ENCODE data around the gene TOX2. TPM values are rescaled to one million over a fixed set of nuclear protein-coding genes. Genes with fewer than 3 reads are reported as not detected.

The TOX2 gene
- total RNA-seq, 1 experiment from 2014 or later = not detected

DNA sequence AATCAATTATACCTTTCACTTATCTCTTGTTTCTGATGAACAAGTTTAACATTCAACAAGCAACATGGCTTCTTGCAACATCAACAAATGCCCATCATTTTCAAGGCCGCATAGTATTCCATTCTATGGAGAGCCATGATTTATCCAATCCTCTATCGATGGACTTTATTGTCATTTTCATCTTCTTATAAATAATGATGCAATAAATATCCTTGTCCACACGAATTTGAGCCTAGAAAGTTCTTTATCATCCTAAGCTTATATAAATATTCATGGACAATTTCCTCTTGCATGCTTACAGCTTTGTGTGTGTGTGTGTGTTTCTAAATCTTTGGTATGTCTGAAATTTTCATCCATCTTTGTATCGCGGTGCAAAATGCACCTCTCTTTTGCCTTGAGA, 29.1 kb downstream of the TOX2 start:
- Mint-ChIP-seq H3K9me3 (ENCODE audit: low read depth, unreplicated experiment) (no peaks in the 10 kb centered on the region), H3K36me3 (ENCODE audit: insufficient read depth, unreplicated experiment) (peaks cover 5% of the 10 kb centered on the region), H3K4me1 (ENCODE audit: low read depth, unreplicated experiment) (peaks cover 35% of the 10 kb centered on the region), H3K27me3 (ENCODE audit: unreplicated experiment) (no peaks in the 10 kb centered on the region), H3K27ac (ENCODE audit: unreplicated experiment) (no peak overlapping the region), H3K4me3 (ENCODE audit: low read depth, unreplicated experiment) (no peak overlapping the region)
- BruUV-seq (replicated peaks) = no TSS peak
- no peak for DNase-seq
- intact Hi-C loops (cut with micrococcal nuclease; ENCODE audit: unreplicated experiment) = no loop called here
- TF ChIP-seq, protein P1, sequence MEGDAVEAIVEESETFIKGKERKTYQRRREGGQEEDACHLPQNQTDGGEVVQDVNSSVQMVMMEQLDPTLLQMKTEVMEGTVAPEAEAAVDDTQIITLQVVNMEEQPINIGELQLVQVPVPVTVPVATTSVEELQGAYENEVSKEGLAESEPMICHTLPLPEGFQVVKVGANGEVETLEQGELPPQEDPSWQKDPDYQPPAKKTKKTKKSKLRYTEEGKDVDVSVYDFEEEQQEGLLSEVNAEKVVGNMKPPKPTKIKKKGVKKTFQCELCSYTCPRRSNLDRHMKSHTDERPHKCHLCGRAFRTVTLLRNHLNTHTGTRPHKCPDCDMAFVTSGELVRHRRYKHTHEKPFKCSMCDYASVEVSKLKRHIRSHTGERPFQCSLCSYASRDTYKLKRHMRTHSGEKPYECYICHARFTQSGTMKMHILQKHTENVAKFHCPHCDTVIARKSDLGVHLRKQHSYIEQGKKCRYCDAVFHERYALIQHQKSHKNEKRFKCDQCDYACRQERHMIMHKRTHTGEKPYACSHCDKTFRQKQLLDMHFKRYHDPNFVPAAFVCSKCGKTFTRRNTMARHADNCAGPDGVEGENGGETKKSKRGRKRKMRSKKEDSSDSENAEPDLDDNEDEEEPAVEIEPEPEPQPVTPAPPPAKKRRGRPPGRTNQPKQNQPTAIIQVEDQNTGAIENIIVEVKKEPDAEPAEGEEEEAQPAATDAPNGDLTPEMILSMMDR (IDR thresholded peaks at IDR 0.05; ENCODE audit: unreplicated experiment) = no peak
- CTCF ChIA-PET = no interaction called here

DNA sequence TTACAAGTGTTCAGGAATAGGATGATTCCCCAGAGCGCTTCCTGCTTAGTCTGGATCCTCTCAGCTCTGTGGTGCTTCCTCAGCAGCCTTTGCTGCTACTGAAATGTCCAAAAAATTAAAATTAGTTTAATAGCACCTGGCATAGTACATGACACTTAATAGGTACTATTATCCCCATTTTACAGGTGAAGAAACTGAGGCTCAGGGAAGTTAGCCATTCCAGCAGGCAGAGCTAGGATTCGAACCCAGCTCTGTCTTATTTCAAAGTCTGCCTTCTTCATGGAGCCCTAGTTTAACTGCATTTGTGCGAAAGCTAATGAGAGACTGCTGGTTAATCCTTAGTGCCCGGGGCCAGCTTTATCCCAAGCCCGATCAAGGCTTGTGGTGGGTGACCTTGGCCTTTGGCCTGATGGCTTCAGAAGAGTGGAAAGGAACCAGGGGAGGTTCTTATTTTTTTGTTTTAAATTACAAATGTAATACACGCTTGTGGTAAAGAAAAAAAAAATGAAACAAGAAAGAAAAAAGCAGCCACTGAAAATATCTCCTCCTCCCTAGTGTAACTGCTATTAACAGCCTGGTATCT, 30.1 kb downstream of the TOX2 start:
- intact Hi-C loops (cut with micrococcal nuclease; ENCODE audit: unreplicated experiment) = no loop called here
- TF ChIP-seq, protein P1 (IDR thresholded peaks at IDR 0.05; ENCODE audit: unreplicated experiment) = no peak
- no TSS peak for BruUV-seq (replicated peaks)
- Mint-ChIP-seq H3K27me3 (ENCODE audit: unreplicated experiment) (no peaks in the 10 kb centered on the region), H3K36me3 (ENCODE audit: insufficient read depth, unreplicated experiment) (no peaks in the 10 kb centered on the region), H3K27ac (ENCODE audit: unreplicated experiment) (no peak overlapping the region), H3K9me3 (ENCODE audit: low read depth, unreplicated experiment) (no peaks in the 10 kb centered on the region), H3K4me1 (ENCODE audit: low read depth, unreplicated experiment) (peaks cover 26% of the 10 kb centered on the region), H3K4me3 (ENCODE audit: low read depth, unreplicated experiment) (no peak overlapping the region)
- DNase-seq = no peak
- CTCF ChIA-PET = interaction anchor here (0.9 kb wide), 1 partner anchor 11 kb away, joined by 6 read pairs; no protein-coding TSS in a partner anchor

DNA sequence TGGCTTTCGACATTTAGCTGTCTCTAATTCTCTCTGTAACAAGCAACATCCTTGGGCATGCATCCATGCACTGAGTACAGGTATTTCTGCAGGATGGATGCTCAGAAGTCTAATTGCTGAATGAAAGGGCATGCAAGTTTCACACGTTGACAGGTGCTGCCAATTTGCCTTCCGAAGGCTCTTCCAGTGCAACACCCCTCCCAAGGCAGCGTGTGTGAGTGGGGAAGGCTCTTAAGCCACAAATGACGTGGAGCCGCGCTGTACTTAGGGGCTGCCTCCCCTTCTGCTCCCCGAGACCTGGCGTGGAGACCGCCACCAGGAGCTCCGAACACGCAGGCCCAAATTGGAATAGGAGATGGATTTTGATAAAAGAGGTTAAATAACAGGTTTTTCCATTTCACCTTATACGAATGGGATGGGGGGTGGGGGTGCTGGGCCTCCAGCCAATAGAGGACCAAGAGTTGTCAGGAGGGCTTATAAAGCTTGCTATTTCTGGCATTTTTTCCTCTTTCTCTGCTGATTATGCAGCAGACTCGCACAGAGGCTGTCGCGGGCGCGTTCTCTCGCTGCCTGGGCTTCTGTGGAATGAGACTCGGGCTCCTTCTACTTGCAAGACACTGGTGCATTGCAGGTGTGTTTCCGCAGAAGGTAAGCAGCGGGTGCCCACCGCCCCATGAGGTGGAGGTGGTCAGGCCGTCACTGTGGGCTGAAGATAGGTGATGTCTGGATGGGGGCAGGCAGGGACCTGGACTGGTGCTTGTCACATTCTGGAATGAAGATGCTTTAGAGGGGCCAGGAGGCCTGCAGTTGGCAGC, 30.9 kb downstream of the TOX2 start:
- DNase-seq = no peak
- Mint-ChIP-seq H3K4me1 (ENCODE audit: low read depth, unreplicated experiment) (peaks cover 19% of the 10 kb centered on the region), H3K9me3 (ENCODE audit: low read depth, unreplicated experiment) (no peaks in the 10 kb centered on the region), H3K27me3 (ENCODE audit: unreplicated experiment) (no peaks in the 10 kb centered on the region), H3K4me3 (ENCODE audit: low read depth, unreplicated experiment) (no peak overlapping the region), H3K36me3 (ENCODE audit: insufficient read depth, unreplicated experiment) (no peaks in the 10 kb centered on the region), H3K27ac (ENCODE audit: unreplicated experiment) (no peak overlapping the region)
- TF ChIP-seq, protein P1 (IDR thresholded peaks at IDR 0.05; ENCODE audit: unreplicated experiment) = no peak
- no TSS peak for BruUV-seq (replicated peaks)
- CTCF ChIA-PET = interaction anchor here (0.7 kb wide), 1 partner anchor 217 kb away, joined by 4 read pairs; no protein-coding TSS in a partner anchor
- intact Hi-C loops (cut with micrococcal nuclease; ENCODE audit: unreplicated experiment) = no loop called here

DNA sequence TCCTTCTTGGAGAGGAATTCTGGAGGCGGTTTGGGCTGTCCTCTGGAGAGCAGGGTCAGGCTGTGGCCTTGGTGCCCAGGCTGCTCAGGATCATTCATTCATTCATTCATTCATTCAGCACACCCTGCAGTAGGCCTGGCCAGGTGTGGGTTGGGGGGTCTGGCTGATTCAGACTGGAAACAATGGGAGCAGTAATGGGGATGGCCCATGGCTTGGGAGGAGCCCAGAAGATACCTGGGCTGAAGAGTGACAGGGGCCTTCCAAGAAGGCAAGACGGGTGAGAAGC, 31.5 kb downstream of the TOX2 start:
- peaks cover 19% of the 10 kb centered on the region for H3K4me1 Mint-ChIP-seq (ENCODE audit: low read depth, unreplicated experiment)
- H3K27ac Mint-ChIP-seq (ENCODE audit: unreplicated experiment) = no peak overlapping the region
- TF ChIP-seq, protein P1 (IDR thresholded peaks at IDR 0.05; ENCODE audit: unreplicated experiment) = no peak
- DNase-seq = no peak
- intact Hi-C loops (cut with micrococcal nuclease; ENCODE audit: unreplicated experiment) = no loop called here
- H3K4me3 Mint-ChIP-seq (ENCODE audit: low read depth, unreplicated experiment) = no peak overlapping the region
- no peaks in the 10 kb centered on the region for H3K9me3 Mint-ChIP-seq (ENCODE audit: low read depth, unreplicated experiment)
- BruUV-seq (replicated peaks) = no TSS peak
- CTCF ChIA-PET = no interaction called here
- no peaks in the 10 kb centered on the region for H3K36me3 Mint-ChIP-seq (ENCODE audit: insufficient read depth, unreplicated experiment)
- H3K27me3 Mint-ChIP-seq (ENCODE audit: unreplicated experiment) = no peaks in the 10 kb centered on the region
